ENCODE results near the gene MKRN3. TPM values are rescaled to one million over a fixed set of nuclear protein-coding genes. Genes with fewer than 3 reads are reported as not detected.

Gene MKRN3
- total and polyA plus RNA-seq, 2 donors (not counting 3 experiments of a cell fraction or from before 2014, with no cell fraction given): 0.18 to 0.40 TPM

DNA sequence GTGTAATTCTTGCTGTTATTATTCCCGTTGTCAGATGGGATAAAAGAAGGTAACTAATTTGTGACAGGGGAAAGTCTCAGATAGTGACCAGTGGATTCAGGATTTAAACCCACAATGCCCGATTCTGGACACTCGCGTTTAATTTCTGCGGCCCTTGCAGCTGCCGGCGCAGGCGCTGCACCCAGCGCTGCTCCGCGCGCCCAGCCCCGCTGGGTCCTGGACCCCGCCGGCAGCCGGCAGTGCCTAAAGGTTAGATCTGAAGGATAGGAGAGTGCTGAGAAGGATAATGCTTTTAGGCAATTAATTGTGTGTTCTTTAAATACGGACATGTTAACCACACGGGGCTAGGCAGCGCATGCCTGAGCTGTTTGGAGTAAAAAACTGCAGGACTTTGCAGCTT lies 3.6 kb upstream of the MKRN3 start:
- no peak overlapping the region for H2AFZ ChIP-seq (ENCODE audit: low read depth, low read length)
- ChIA-PET CTCF (no interaction called here), POLR2A (no interaction called here)
- H3K4me3 ChIP-seq (replicated peaks in 1 of 3; ENCODE audit: insufficient read depth in 1 of 3, low read depth in 1 of 3, low read length in 3 of 3): no peak overlapping the region
- dilution Hi-C loops (cut with MboI; ENCODE audit: extremely low pct_ligation_motif_present, low sequenced_read_pairs) (no loop called here), intact Hi-C loops (cut with micrococcal nuclease) (no loop called here)
- no peaks in the 10 kb centered on the region for H3K4me1 ChIP-seq (ENCODE audit: control insufficient read depth, extremely low read depth, insufficient read depth, low read length)
- H3K27ac ChIP-seq (ENCODE audit: insufficient read depth, low read depth, low read length): no peak overlapping the region
- DNase-seq (ENCODE audit: low read depth, low spot score) (no peak), FAIRE-seq (no peak)
- no peak for TF ChIP-seq JUN (IDR thresholded peaks at IDR 0.05; ENCODE audit: borderline replicate concordance, insufficient read depth, insufficient read length, low read depth)
- TF ChIP-seq EZH2 (IDR thresholded peaks at IDR 0.05; ENCODE audit: borderline replicate concordance, low read depth, low read length, severe bottlenecking): no peak
- no peak for TF ChIP-seq MYC (IDR thresholded peaks at IDR 0.05; ENCODE audit: low read depth, low read length)
- no peak for TF ChIP-seq POLR2AphosphoS5 (IDR thresholded peaks at IDR 0.05; ENCODE audit: insufficient read depth, low read depth, low read length)
- no peak for TF ChIP-seq GATA2 (IDR thresholded peaks at IDR 0.05; ENCODE audit: insufficient read depth, insufficient read length, low read depth, low read length)
- no peak for TF ChIP-seq FOS (IDR thresholded peaks at IDR 0.05; ENCODE audit: borderline replicate concordance, insufficient read depth, low read length)
- TF ChIP-seq POLR2A (IDR thresholded peaks at IDR 0.05; ENCODE audit: low read depth, low read length): no peak
- TF ChIP-seq, protein P1, sequence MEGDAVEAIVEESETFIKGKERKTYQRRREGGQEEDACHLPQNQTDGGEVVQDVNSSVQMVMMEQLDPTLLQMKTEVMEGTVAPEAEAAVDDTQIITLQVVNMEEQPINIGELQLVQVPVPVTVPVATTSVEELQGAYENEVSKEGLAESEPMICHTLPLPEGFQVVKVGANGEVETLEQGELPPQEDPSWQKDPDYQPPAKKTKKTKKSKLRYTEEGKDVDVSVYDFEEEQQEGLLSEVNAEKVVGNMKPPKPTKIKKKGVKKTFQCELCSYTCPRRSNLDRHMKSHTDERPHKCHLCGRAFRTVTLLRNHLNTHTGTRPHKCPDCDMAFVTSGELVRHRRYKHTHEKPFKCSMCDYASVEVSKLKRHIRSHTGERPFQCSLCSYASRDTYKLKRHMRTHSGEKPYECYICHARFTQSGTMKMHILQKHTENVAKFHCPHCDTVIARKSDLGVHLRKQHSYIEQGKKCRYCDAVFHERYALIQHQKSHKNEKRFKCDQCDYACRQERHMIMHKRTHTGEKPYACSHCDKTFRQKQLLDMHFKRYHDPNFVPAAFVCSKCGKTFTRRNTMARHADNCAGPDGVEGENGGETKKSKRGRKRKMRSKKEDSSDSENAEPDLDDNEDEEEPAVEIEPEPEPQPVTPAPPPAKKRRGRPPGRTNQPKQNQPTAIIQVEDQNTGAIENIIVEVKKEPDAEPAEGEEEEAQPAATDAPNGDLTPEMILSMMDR (IDR thresholded peaks at IDR 0.05; ENCODE audit: extremely low read depth in 1 of 2, insufficient read depth in 1 of 2, low read depth in 1 of 2, low read length in 2 of 2): no peak
- TF ChIP-seq, protein P2, sequence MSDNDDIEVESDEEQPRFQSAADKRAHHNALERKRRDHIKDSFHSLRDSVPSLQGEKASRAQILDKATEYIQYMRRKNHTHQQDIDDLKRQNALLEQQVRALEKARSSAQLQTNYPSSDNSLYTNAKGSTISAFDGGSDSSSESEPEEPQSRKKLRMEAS (IDR thresholded peaks at IDR 0.05; ENCODE audit: insufficient read depth, insufficient read length): no peak
- H3K36me3 ChIP-seq (ENCODE audit: control insufficient read depth in 2 of 2, extremely low read depth in 1 of 2, insufficient read depth in 2 of 2, low read length in 2 of 2): no peaks in the 10 kb centered on the region
- H3K9me1 ChIP-seq (replicated peaks; ENCODE audit: control insufficient read depth, extremely low read depth, insufficient read depth, low read length): no peaks in the 10 kb centered on the region
- no peaks in the 10 kb centered on the region for H3K27me3 ChIP-seq (ENCODE audit: control insufficient read depth in 2 of 2, insufficient read depth in 2 of 2, low read length in 2 of 2)
- H4K20me1 ChIP-seq (replicated peaks; ENCODE audit: control insufficient read depth, extremely low read depth, insufficient read depth, low read length): no peaks in the 10 kb centered on the region
- no peaks in the 10 kb centered on the region for H3K9me3 ChIP-seq (replicated peaks; ENCODE audit: control insufficient read depth, insufficient read depth, low read length)
- BruUV-seq (replicated peaks): no TSS peak
- no peak overlapping the region for H3K4me2 ChIP-seq (ENCODE audit: insufficient read depth, low read length)
- H3K9ac ChIP-seq (replicated peaks; ENCODE audit: extremely low read depth, insufficient read depth, low read length): no peak overlapping the region
- H3K79me2 ChIP-seq (ENCODE audit: control insufficient read depth, insufficient read depth, low read length): peaks cover 6% of the 10 kb centered on the region

Measured in endothelial cell of umbilical vein (primary cell).